Stromal cell of bone marrow (primary cell): ENCODE measurements around the gene RANBP1.

Experiments used
- DNase-seq: peaks from one replicate; pipeline ENCODE4 v3.0.0-alpha.2; 2012; ENCODE audit warnings: low read depth

RANBP1 gene

GRCh38 chr22:20088263-20088648, 27.6 kb upstream of the RANBP1 start:
- DNase-seq = no peak

DNA sequence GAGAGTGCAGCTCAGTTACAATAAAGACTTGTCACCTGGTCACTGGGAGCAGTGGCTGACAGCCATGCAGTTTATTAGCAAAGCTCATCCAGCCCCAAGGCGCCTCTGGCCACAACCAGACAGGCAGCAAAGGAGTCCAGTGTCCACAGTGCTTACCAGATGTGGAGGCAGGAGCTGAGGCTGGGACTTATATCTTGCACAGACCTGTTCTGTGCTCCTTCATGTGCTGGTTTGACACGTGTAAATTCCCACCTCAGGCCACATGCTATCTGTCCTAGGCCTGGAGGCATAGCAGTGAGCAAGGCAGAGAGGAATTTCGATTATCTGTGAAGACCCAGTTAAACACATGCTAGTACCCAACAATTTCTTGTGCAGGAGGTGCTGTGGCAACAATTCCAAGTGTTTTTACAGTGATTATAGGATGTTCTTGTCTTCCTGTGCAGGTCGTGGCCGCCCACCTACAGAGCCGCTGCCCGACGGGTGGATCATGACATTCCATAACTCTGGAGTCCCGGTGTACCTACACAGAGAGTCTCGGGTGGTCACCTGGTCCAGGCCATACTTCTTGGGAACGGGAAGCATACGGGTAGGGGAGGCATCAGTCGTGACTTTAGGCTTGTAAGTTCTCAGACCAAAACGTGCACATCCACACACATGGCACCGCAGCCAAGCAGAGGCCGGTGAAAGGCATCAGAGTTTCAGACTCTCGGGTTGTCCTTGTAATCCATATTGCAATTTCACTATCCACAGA, 26.5 kb upstream of the RANBP1 start:
- no peak for DNase-seq

DNA sequence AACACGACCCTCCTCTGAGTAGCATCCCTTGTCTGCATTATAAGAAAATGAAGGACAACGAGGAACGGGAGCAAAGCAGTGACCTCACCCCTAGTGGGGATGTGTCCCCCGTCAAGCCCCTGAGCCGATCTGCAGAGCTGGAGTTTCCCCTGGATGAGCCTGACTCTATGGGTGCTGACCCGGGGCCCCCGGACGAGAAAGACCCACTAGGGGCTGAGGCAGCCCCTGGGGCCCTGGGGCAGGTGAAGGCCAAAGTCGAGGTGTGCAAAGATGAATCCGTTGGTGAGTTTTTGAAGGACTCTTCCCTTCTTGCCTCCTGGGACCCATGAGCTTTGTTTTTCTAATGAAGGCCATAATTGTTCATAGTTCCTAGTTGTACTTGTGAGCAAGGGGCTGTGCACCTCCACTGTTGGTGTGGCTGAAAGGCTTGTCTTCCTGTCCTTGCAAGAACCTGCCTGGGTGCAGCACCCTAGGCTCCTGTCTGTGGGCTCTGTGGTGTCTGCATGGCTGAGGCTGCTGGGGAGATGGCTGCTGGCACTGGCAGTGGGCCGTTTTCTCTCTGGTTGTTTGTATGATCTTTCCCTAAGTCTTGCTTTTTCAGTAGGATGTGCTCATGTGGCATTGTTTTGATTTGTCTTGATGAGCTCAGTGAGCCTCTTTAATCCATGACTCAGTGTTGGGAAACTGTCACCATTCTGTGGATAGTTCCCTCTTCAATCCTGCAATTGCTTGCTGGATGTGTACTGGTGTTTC, 25.8 kb upstream of the RANBP1 start:
- DNase-seq = peak; percentile 47

DNA sequence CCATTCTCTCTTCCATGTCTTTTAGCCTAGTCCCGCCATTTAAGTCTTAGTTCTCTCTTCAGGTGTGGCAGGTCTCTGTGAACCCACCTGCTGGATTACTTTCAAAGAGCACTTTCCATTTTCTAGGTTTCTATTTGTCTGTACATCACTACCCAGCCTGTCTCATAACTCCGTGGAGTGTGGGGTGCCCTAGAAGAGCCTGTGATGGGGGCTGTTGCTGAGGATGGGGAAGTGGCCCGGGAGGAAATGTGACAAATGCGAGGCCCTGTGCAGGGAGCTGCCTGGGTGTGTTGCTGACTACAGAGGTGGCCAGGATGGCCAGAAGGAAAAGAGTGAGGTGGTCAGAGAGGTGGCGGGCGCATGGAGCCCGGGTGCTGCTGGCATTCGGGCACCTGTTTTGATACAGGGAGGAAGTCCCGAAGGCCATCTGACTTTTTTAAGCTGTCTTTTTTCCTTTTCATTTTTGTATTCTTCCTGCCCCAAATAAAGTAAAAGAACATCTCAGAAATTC, 25.1 kb upstream of the RANBP1 start:
- no peak for DNase-seq

DNA sequence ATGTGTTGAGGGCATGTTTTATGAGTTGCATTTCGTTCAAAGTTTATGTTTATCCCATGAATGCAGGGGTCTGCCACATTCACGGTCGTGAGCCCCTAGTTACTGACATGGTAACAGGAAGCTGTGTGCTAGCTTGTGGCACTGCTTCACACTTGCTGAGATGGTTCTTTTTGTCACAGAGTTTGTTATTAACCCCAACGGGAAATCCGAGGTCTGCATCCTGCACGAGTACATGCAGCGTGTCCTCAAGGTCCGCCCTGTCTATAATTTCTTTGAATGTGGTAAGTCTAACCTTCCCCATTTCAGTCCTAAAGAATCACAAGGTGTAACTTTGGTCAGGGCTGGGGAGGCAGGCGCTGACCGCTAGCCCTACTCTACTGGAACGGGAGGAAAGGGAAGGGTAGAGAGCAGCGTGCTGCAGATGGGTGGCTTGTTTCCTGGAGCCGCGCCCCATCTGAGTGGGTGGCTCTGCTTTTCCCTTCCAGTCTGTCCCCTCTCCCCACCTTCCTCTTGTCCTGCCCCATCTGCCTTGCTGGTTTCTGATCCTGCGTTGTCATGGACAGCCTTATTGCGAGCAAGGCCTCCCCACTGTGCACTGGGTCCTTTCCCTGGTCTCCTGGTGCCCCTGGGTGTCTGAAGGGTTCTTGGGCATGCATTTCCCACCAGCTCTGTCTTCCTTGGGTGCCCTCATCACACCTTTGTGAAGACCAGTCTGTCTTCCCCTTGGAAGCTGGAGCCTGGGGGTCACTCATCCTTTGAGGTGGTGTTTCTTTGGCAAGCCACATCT, 24.0 kb upstream of the RANBP1 start:
- DNase-seq = no peak

- DNase-seq = no peak
Observed at GRCh38 chr22:20092477-20092854, 23.4 kb upstream of the RANBP1 start.

GRCh38 chr22:20093418-20094196, 22.3 kb upstream of the RANBP1 start:
- no peak for DNase-seq

- no peak for DNase-seq
Observed at GRCh38 chr22:20094197-20094807, 21.6 kb upstream of the RANBP1 start.

GRCh38 chr22:20095521-20095920, 20.4 kb upstream of the RANBP1 start:
- no peak for DNase-seq

GRCh38 chr22:20096574-20097420, 19.1 kb upstream of the RANBP1 start:
- DNase-seq = no peak

DNA sequence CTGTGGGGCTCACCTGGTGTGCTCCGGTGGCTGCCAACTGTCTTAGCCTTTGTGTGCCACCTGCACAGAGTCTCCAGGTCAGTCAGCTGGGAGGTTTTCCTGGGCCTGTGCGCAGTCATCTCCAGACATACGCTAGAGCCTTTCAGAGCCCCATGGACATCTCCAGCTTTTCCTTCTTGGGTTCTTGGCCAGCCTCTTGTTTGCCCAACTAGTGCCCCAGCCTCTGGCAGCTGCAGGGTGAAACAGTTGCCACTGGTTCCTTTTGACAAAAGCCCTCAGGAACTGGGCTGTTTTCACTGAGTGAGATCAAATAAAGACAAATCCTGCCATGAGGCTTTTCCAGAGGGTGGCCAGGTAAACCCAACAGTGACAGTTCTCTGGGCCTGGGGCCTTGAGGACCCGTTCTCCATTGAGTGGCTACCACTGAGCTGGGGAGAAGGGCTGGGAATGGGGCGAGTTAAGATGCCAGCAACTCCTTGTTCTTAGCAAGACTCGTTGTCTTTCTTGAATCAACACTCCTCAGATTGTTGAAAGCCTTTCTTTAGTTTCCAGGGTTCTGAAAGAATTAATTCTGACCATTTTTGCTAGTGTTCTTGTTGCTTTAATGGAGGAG, 16.7 kb upstream of the RANBP1 start:
- DNase-seq = no peak

DNA sequence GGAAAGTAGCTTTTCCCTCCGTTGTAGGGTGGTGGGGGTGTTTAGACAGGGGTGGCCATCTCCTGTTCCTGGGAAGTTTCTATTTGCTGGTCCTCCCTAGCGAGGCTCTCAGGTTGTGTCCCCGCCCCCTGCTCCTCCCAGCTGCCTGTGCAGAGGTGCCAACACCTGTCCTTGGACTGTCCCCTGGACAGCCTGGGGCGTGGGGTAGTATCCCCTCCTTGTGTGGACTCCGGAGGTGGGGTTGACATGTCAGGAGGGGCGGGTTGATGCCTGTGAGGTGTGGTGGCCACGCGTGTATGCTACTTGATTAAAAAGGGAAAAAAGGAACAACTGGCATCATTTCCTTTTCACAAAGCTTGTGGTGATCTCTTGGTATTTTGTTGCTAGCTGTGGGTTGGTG, 14.3 kb upstream of the RANBP1 start:
- no peak for DNase-seq

GRCh38 chr22:20102203-20102780, 13.6 kb upstream of the RANBP1 start:
- no peak for DNase-seq

DNA sequence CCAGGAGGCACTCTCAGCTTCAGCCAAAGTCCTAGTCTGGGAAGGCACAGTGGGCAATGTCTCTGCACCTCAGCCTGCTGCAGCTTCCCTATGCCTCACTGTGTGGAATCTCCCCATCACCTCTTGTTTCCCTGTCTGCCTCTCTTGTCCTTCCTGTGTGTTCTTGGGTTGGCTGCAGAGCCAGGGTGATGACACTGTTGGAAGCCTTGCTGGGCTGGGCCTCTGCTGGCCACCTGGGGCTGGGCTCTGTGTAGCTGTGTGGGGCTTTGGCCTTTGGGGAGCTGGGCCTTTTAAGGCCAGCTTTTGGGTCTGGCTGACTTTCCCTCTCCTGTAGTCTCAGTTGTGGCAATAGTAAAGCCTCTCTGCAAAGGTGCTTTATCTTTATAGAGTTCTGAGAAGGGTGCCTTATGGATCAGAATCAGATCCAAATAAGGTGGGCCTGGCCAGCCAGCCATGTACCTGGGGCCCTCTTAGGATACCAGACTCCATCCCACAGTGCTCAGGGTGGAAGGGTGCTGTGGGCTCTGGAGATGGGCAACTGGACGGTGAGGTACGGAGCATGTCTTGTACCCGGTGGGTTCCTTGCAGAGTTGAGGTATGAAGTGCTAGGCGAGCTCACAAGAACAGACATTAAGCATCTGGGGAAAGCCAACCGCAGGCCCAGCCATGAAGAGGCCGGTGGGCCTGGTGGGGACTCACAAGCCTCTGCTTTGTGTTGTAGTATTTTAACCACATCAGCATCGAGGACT, 10.3 kb upstream of the RANBP1 start:
- no peak for DNase-seq

- no peak for DNase-seq
Observed at GRCh38 chr22:20106205-20106848, 9.6 kb upstream of the RANBP1 start.

- no peak for DNase-seq
Observed at GRCh38 chr22:20106849-20107237, 9.1 kb upstream of the RANBP1 start.

GRCh38 chr22:20107471-20107901, 8.4 kb upstream of the RANBP1 start:
- no peak for DNase-seq
